SK-N-SH treated with all-trans-retinoic acid at 6 μM for 48 hours (cell line): Measurements from ENCODE around the gene SEZ6L2.

Experiments used
- ATAC-seq: fragments of 200-7000 bp; cut with Tn5 transposase; 3 replicates; pipeline ENCODE4 v1.9.1; 2020; ENCODE audit warnings: mild to moderate bottlenecking, moderate library complexity
- ARNTL ChIP-seq: fragments of 450-650 bp; formaldehyde crosslinking; IDR thresholded peaks from 2 replicates; pipeline ENCODE4 v1.5.0; 2020; ENCODE audit warnings: low read depth, mild to moderate bottlenecking, moderate library complexity, borderline replicate concordance
- BACH2 ChIP-seq: fragments of 250-450 bp; sonication (Bioruptor Pico); IDR thresholded peaks from 2 replicates; pipeline ENCODE4 v1.9.0; 2021; ENCODE audit warnings: mild to moderate bottlenecking, borderline replicate concordance
- CSDC2 ChIP-seq: fragments of 250-450 bp; sonication (Bioruptor Pico); IDR thresholded peaks from 2 replicates; pipeline ENCODE4 v1.5.0; 2020; ENCODE audit warnings: mild to moderate bottlenecking, moderate library complexity
- ESRRG ChIP-seq: fragments of 250-450 bp; sonication (Bioruptor Pico); IDR thresholded peaks from 2 replicates; pipeline ENCODE4 v1.6.1; 2021; ENCODE audit warnings: mild to moderate bottlenecking
- GLIS3 ChIP-seq: fragments of 250-450 bp; sonication (Bioruptor Pico); IDR thresholded peaks from 2 replicates; pipeline ENCODE4 v1.5.0; 2020; ENCODE audit warnings: mild to moderate bottlenecking, moderate library complexity
- ISL1 ChIP-seq: fragments of 250-450 bp; sonication (Bioruptor Pico); IDR thresholded peaks from 2 replicates; pipeline ENCODE4 v2.1.2; 2022; ENCODE audit warnings: mild to moderate bottlenecking, moderate library complexity
- PPARA ChIP-seq: fragments of 250-450 bp; sonication (Bioruptor Pico); IDR thresholded peaks from 2 replicates; pipeline ENCODE4 v1.5.0; 2020; ENCODE audit warnings: mild to moderate bottlenecking, borderline replicate concordance
- RARB ChIP-seq: fragments of 250-450 bp; sonication (Bioruptor Pico); IDR thresholded peaks from 2 replicates; pipeline ENCODE4 v1.8.0; 2021; ENCODE audit warnings: mild to moderate bottlenecking, moderate library complexity
- SNAI2 ChIP-seq: fragments of 250-450 bp; sonication (Bioruptor Pico); IDR thresholded peaks from 2 replicates; pipeline ENCODE4 v1.5.0; 2020; ENCODE audit warnings: mild to moderate bottlenecking, moderate library complexity
- TCF4 ChIP-seq: fragments of 250-450 bp; sonication (Bioruptor Pico); IDR thresholded peaks from 2 replicates; pipeline ENCODE4 v1.8.0; 2021; ENCODE audit warnings: mild to moderate bottlenecking, moderate library complexity, borderline replicate concordance
- TOX ChIP-seq: fragments of 250-450 bp; sonication (Bioruptor Pico); IDR thresholded peaks from 2 replicates; pipeline ENCODE4 v1.8.0; 2021; ENCODE audit warnings: mild to moderate bottlenecking, moderate library complexity, borderline replicate concordance
- ZC3H10 ChIP-seq: fragments of 250-450 bp; sonication (Bioruptor Pico); IDR thresholded peaks from 2 replicates; pipeline ENCODE4 v1.5.1; 2021; ENCODE audit warnings: mild to moderate bottlenecking, moderate library complexity
- ZFP30 ChIP-seq: fragments of 450-650 bp; formaldehyde crosslinking; IDR thresholded peaks from 2 replicates; pipeline ENCODE4 v1.5.0; 2022; ENCODE audit warnings: mild to moderate bottlenecking, moderate library complexity
- ZNF565 ChIP-seq: fragments of 450-650 bp; formaldehyde crosslinking; conservative IDR thresholded peaks from 2 replicates; pipeline ENCODE4 v1.5.0; 2020; ENCODE audit warnings: low read depth, mild to moderate bottlenecking, moderate library complexity
- ZNF70 ChIP-seq: fragments of 450-650 bp; formaldehyde crosslinking; IDR thresholded peaks from 2 replicates; pipeline ENCODE4 v1.5.0; 2020; ENCODE audit warnings: mild to moderate bottlenecking, moderate library complexity
- ZNF8 ChIP-seq: fragments of 450-650 bp; formaldehyde crosslinking; IDR thresholded peaks from 2 replicates; pipeline ENCODE4 v1.5.0; 2020; ENCODE audit warnings: mild to moderate bottlenecking, moderate library complexity
- TF ChIP-seq, protein P1 (sequence below): fragments of 250-450 bp; sonication (Bioruptor Pico); IDR thresholded peaks from 2 replicates; pipeline ENCODE4 v1.8.0; 2021; ENCODE audit warnings: low read depth, mild to moderate bottlenecking, moderate library complexity, borderline replicate concordance
- TF ChIP-seq, protein P2 (sequence below): fragments of 250-450 bp; sonication (Bioruptor Pico); IDR thresholded peaks from 2 replicates; pipeline ENCODE4 v1.5.1; 2020; ENCODE audit warnings: low read depth, mild to moderate bottlenecking, moderate library complexity
- TF ChIP-seq, protein P3 (sequence below): fragments of 250-450 bp; sonication (Bioruptor Pico); IDR thresholded peaks from 2 replicates; pipeline ENCODE4 v1.5.0; 2020; ENCODE audit warnings: mild to moderate bottlenecking, moderate library complexity
- TF ChIP-seq, protein P4 (sequence below): fragments of 250-450 bp; sonication (Bioruptor Pico); IDR thresholded peaks from 2 replicates; pipeline ENCODE4 v1.5.1; 2021; ENCODE audit warnings: mild to moderate bottlenecking, moderate library complexity
- TF ChIP-seq, protein P5 (sequence below): fragments of 250-450 bp; sonication (Bioruptor Pico); IDR thresholded peaks from 2 replicates; pipeline ENCODE4 v1.8.0; 2020; ENCODE audit warnings: mild to moderate bottlenecking, moderate library complexity, borderline replicate concordance

Gene SEZ6L2

DNA sequence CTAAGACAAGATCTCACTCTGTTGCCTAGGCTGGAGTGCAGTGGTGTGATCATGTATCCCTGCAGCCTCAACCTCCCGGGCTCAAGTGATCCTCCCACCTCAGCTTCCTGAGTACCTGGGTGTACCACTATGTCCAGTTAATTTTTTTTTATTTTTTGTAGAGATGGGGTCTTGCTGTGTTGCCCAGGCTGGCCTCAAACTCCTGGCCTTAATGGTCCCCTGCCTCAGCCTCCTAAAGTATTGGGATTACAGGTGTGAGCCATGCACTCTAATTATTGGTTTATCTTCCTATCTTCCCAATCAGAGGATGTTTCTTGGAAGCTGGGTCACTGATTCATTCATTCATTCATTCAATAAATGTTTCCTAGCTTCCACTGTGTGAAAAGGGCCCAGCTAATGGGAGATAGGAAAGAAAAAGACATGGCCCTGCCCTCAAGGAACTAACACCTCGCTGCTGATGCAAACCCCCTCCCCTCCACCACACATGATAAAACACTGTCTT, 9.4 kb upstream of the SEZ6L2 start:
- TF ChIP-seq ZFP30 (CRISPR knock-in tag), result no peak
- TF ChIP-seq SNAI2 (CRISPR knock-in tag), result no peak
- no peak for TF ChIP-seq BACH2 (CRISPR knock-in tag)
- TF ChIP-seq GLIS3 (CRISPR knock-in tag), result no peak
- TF ChIP-seq, all 23 proteins: peak for 0

DNA sequence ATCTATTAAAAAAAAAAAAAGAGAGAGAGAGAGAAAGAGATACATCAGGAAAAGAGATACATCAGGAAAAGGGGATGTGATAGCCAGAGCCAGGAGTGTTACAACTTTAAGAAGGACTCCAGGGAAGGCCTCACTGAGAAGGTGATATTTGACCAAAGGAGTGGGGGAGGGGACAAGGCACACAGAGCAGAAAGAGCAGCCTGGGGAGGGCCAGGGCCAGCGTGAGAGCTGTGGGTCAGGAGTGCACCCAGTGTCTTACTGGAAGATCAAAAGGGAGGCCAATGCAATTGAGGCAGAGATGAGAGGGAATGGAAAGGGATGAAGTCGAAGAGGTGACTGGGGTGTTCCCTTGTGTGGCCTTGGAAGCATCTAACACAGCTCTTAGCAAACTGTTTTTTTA, 8.6 kb upstream of the SEZ6L2 start:
- TF ChIP-seq, protein P1, sequence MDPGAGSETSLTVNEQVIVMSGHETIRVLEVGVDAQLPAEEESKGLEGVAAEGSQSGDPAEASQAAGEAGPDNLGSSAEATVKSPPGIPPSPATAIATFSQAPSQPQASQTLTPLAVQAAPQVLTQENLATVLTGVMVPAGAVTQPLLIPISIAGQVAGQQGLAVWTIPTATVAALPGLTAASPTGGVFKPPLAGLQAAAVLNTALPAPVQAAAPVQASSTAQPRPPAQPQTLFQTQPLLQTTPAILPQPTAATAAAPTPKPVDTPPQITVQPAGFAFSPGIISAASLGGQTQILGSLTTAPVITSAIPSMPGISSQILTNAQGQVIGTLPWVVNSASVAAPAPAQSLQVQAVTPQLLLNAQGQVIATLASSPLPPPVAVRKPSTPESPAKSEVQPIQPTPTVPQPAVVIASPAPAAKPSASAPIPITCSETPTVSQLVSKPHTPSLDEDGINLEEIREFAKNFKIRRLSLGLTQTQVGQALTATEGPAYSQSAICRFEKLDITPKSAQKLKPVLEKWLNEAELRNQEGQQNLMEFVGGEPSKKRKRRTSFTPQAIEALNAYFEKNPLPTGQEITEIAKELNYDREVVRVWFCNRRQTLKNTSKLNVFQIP, result no peak
- no peak for TF ChIP-seq PPARA
- TF ChIP-seq ESRRG (CRISPR knock-in tag), result no peak
- TF ChIP-seq CSDC2, result no peak
- TF ChIP-seq, protein P2, sequence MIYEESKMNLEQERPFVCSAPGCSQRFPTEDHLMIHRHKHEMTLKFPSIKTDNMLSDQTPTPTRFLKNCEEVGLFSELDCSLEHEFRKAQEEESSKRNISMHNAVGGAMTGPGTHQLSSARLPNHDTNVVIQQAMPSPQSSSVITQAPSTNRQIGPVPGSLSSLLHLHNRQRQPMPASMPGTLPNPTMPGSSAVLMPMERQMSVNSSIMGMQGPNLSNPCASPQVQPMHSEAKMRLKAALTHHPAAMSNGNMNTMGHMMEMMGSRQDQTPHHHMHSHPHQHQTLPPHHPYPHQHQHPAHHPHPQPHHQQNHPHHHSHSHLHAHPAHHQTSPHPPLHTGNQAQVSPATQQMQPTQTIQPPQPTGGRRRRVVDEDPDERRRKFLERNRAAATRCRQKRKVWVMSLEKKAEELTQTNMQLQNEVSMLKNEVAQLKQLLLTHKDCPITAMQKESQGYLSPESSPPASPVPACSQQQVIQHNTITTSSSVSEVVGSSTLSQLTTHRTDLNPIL (CRISPR knock-in tag), result no peak
- TF ChIP-seq, protein P3, sequence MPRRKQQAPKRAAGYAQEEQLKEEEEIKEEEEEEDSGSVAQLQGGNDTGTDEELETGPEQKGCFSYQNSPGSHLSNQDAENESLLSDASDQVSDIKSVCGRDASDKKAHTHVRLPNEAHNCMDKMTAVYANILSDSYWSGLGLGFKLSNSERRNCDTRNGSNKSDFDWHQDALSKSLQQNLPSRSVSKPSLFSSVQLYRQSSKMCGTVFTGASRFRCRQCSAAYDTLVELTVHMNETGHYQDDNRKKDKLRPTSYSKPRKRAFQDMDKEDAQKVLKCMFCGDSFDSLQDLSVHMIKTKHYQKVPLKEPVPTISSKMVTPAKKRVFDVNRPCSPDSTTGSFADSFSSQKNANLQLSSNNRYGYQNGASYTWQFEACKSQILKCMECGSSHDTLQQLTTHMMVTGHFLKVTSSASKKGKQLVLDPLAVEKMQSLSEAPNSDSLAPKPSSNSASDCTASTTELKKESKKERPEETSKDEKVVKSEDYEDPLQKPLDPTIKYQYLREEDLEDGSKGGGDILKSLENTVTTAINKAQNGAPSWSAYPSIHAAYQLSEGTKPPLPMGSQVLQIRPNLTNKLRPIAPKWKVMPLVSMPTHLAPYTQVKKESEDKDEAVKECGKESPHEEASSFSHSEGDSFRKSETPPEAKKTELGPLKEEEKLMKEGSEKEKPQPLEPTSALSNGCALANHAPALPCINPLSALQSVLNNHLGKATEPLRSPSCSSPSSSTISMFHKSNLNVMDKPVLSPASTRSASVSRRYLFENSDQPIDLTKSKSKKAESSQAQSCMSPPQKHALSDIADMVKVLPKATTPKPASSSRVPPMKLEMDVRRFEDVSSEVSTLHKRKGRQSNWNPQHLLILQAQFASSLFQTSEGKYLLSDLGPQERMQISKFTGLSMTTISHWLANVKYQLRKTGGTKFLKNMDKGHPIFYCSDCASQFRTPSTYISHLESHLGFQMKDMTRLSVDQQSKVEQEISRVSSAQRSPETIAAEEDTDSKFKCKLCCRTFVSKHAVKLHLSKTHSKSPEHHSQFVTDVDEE, result no peak
- TF ChIP-seq RARB (CRISPR knock-in tag), result no peak
- no peak for TF ChIP-seq SNAI2 (CRISPR knock-in tag)
- TF ChIP-seq ZNF565 (CRISPR knock-in tag), result no peak
- TF ChIP-seq BACH2 (CRISPR knock-in tag), result no peak
- no peak for TF ChIP-seq GLIS3 (CRISPR knock-in tag)
- TF ChIP-seq ZNF8 (CRISPR knock-in tag), result no peak
- TF ChIP-seq TCF4 (CRISPR knock-in tag), result no peak
- ATAC-seq, result no peak

More for the DNA sequence above, 9.4 kb upstream of the SEZ6L2 start:
- no peak for ATAC-seq

DNA sequence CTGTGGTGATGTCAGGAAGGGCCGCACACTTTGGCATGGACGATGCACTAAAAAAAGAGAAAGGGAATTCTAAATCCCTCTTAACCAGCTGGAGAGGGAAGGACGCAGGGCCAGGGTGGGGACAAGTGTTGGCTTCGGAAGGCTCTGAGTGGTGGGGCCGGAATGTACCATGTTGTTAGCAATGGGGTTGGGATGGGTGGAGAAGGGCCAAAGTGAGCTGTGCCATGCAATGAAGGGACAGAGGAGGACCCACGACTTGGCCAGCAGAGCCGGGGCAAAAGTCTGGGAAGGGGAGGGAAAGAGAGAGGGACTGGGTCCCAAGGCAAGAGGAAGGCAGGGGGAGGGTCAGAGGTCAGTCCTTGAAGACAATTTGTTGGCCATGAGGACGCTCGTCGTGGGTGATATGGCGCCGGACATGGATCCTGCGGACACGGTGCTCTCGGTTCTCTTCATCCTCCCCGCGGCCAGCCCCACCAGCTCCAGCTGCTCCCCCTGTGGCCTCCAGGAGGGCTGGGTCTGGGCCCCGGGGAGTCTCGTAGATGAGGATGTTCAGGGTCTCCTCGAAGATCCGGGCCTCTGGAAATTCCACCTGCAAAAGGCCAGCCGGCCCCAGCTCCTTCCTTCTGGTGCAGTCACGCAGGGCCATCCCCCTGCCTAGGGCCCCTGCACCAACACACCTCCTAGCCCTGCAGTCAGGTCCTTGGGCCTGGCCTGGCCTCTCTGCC, 7.3 kb upstream of the SEZ6L2 start:
- no peak for ATAC-seq
- no peak for TF ChIP-seq ZC3H10
- no peak for TF ChIP-seq ZFP30 (CRISPR knock-in tag)

DNA sequence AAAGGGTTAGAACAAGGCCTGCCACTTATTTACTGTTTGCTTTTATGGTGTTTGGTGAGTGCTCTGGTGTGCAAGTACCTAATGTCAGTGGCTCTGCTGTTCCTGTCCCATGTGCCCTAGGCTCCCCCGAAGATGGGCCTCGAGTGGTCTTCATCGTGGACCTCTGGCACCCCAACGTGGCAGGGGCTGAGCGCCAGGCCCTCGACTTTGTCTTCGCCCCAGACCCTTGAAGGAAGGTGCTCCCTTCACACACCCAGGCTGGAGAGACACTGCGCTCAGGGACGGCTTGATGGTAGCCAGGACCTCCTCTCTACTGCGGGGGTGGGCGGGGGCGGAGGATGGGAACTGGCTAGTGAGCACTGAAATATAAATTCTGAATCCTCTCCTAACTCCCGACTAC, 6.3 kb upstream of the SEZ6L2 start:
- no peak for ATAC-seq
- TF ChIP-seq, protein P4, sequence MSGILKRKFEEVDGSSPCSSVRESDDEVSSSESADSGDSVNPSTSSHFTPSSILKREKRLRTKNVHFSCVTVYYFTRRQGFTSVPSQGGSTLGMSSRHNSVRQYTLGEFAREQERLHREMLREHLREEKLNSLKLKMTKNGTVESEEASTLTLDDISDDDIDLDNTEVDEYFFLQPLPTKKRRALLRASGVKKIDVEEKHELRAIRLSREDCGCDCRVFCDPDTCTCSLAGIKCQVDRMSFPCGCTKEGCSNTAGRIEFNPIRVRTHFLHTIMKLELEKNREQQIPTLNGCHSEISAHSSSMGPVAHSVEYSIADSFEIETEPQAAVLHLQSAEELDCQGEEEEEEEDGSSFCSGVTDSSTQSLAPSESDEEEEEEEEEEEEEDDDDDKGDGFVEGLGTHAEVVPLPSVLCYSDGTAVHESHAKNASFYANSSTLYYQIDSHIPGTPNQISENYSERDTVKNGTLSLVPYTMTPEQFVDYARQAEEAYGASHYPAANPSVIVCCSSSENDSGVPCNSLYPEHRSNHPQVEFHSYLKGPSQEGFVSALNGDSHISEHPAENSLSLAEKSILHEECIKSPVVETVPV (CRISPR knock-in tag), result no peak
- no peak for TF ChIP-seq ISL1 (CRISPR knock-in tag)
- TF ChIP-seq ZNF8 (CRISPR knock-in tag), result no peak
- TF ChIP-seq TOX (CRISPR knock-in tag), result no peak
- no peak for TF ChIP-seq GLIS3 (CRISPR knock-in tag)
- no peak for TF ChIP-seq ZFP30 (CRISPR knock-in tag)
- TF ChIP-seq, protein P3, result no peak
- TF ChIP-seq, protein P5, sequence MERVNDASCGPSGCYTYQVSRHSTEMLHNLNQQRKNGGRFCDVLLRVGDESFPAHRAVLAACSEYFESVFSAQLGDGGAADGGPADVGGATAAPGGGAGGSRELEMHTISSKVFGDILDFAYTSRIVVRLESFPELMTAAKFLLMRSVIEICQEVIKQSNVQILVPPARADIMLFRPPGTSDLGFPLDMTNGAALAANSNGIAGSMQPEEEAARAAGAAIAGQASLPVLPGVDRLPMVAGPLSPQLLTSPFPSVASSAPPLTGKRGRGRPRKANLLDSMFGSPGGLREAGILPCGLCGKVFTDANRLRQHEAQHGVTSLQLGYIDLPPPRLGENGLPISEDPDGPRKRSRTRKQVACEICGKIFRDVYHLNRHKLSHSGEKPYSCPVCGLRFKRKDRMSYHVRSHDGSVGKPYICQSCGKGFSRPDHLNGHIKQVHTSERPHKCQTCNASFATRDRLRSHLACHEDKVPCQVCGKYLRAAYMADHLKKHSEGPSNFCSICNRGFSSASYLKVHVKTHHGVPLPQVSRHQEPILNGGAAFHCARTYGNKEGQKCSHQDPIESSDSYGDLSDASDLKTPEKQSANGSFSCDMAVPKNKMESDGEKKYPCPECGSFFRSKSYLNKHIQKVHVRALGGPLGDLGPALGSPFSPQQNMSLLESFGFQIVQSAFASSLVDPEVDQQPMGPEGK, result no peak
- no peak for TF ChIP-seq ARNTL (CRISPR knock-in tag)
- TF ChIP-seq BACH2 (CRISPR knock-in tag), result no peak
- TF ChIP-seq, protein P2 (CRISPR knock-in tag), result no peak
- no peak for TF ChIP-seq ESRRG (CRISPR knock-in tag)
- no peak for TF ChIP-seq RARB (CRISPR knock-in tag)
- no peak for TF ChIP-seq ZNF70 (CRISPR knock-in tag)
- TF ChIP-seq TCF4 (CRISPR knock-in tag), result no peak
- TF ChIP-seq CSDC2, result no peak
- TF ChIP-seq PPARA, result no peak
